ENCODE measurements around the gene MIDN.

Gene MIDN

DNA sequence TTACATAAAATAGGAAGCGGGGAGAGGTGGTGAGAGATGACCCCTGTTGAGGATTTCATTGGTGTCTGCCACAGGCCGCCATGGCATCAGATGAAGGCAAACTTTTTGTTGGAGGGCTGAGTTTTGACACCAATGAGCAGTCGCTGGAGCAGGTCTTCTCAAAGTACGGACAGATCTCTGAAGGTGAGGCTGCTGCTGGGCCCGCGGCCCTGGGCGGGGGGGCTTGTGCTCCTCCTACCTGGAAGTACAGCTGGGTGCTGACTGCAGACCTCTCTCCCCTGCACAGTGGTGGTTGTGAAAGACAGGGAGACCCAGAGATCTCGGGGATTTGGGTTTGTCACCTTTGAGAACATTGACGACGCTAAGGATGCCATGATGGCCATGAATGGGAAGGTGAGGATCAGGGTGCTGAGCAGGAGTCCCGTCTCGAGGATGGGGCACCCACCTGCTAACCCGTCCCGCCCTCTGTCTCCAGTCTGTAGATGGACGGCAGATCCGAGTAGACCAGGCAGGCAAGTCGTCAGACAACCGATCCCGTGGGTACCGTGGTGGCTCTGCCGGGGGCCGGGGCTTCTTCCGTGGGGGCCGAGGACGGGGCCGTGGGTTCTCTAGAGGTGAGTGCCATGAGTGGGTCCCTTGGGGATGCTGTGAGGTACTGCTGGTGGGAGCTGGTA lies 22.6 kb downstream of the MIDN start:
- no peak for DNase-seq (ENCODE audit: low read depth)

GRCh38 chr19:1271528-1272422 lies 23.4 kb downstream of the MIDN start:
- DNase-seq (ENCODE audit: low read depth) = no peak

DNA sequence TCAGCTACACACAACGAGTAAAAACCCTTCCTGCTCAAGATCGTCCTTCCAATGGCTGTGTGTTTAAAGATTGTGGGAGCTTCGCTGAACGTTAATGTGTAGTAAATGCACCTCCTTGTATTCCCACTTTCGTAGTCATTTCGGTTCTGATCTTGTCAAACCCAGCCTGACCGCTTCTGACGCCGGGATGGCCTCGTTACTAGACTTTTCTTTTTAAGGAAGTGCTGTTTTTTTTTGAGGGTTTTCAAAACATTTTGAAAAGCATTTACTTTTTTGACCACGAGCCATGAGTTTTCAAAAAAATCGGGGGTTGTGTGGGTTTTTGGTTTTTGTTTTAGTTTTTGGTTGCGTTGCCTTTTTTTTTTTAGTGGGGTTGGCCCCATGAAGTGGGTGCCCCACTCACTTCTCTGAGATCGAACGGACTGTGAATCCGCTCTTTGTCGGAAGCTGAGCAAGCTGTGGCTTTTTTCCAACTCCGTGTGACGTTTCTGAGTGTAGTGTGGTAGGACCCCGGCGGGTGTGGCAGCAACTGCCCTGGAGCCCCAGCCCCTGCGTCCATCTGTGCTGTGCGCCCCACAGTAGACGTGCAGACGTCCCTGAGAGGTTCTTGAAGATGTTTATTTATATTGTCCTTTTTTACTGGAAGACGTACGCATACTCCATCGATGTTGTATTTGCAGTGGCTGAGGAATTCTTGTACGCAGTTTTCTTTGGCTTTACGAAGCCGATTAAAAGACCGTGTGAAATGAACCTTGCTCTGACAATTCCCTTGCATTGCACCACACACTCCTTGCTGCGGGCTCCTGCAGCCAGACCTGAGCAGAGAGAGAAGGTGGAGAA lies 24.3 kb downstream of the MIDN start:
- DNase-seq (ENCODE audit: low read depth) = no peak

- no peak for DNase-seq (ENCODE audit: low read depth)
These were observed 25.1 kb downstream of the MIDN start for GRCh38 chr19:1273263-1274041.

DNA sequence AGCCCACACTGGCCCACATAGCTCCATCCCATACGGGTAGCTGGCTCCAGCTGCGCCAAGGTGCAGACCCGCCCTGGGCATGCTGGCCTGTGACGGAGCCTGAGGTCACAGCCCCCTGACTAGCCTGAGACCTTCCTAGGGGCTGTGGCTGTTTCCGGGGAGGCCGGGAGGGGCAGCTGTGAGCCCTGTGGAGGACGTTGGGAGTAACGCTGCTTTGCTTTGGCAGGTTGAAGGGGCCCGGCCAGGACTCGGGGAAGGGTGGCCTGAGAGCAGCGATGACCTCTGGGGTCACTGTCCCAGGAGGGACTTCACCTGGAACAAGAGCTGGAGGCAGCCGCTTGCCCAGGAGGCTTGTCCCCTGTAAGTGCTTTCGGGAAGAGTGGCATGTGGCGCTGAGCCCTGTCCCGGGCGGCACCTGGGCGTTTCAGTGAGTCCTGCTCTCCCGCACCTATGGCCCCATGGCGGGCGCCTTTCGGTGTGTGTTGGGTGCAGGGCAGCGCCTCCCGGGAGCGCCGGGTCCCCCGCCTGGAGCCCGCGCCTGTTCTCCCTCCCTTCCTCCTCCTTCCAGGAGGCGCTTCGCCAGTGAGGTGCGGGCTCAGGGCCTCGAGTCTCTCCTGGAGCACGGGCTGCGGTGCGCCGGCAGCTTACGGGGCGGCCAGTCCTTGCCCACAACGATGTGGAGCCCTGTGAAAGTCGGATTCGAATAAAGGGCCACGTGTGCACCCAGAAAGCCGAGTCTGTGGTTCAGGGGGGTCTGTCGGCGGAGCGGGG lies 25.9 kb downstream of the MIDN start:
- DNase-seq (ENCODE audit: low read depth) = no peak

DNA sequence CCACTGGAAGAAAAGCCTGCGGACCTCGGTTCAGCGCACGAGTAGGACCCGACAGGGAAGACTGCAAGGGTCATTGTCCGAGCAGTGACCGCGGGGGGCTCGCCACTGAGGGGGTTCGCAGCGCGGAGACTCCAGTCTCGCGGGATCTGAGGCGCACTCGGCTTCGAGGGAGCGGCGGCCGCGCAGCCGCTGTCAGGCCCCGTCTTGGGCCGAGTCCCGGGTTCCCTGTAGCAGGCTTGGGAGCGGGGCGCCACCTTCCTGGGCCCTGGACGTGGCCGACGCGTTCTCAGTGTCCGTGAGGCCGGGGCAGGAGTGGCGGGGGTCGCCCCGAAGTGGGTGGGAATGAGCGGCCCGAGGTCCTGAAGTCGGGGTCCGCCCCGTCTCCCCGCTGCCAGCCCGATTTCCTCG lies 26.5 kb downstream of the MIDN start:
- no peak for DNase-seq (ENCODE audit: low read depth)

GRCh38 chr19:1275260-1275975 lies 27.0 kb downstream of the MIDN start, which contains the start of gene FAM174C:
FAM174C (plus strand) TSS chr19:1275530; CDS start chr19:1275550, 20 bp downstream.
- DNase-seq (ENCODE audit: low read depth) = peak; percentile 94

DNA sequence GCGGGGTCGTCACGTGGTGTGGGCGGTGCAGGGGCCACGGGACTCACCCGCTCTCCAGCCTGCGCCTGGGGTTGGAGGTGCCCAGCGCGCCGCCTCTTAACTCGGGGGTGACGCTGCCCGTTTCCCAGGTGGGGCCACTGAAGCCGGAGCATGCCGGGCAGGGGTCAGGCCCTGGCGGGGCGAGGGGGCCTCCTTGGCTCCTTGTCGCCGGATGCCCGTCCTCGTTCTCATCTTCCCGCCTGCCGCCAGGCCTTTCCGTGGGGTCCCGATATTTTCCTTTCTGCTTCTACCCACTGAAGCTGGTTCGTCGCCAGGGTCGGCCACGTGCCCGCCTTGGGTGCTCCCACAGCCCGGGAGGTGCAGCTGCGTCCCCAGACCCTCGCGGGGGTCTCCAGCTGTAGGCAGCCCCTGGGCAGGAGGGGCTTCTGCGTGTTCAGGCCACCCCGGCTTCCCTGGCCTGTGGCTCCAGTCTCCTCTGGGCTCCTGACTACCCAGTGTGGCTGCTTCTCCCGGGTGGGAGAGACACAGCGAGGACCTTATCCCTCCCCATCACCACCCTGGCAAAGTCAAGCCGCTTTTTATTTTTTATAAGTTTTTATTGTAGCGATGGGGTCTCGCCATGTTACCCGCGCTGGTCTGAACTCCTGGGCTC lies 27.7 kb downstream of the MIDN start:
- DNase-seq (ENCODE audit: low read depth) = no peak

DNA sequence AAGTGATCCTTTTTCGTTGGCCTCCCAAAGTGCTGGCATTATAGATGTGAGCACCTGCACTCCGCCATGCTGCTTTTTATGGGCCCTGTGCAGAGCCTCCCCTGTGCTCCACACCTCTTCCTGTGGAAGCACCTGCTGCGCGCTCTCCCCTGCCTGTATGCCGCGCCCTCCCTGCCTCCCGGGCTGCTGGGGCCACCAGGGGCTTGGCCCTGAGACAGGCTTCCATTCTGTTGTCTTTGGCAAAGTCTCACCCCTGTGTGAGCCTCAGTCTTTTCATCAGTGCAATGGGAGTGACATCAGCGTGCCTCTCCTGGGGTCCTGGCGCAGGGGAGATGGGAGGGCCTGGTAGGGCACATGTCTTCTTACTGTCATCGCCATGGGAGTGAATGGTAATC lies 28.2 kb downstream of the MIDN start:
- DNase-seq (ENCODE audit: low read depth) = no peak

GRCh38 chr19:1277061-1277460 lies 28.7 kb downstream of the MIDN start:
- no peak for DNase-seq (ENCODE audit: low read depth)

- DNase-seq (ENCODE audit: low read depth) = no peak
These were observed 29.7 kb downstream of the MIDN start for GRCh38 chr19:1278074-1278473.

DNA sequence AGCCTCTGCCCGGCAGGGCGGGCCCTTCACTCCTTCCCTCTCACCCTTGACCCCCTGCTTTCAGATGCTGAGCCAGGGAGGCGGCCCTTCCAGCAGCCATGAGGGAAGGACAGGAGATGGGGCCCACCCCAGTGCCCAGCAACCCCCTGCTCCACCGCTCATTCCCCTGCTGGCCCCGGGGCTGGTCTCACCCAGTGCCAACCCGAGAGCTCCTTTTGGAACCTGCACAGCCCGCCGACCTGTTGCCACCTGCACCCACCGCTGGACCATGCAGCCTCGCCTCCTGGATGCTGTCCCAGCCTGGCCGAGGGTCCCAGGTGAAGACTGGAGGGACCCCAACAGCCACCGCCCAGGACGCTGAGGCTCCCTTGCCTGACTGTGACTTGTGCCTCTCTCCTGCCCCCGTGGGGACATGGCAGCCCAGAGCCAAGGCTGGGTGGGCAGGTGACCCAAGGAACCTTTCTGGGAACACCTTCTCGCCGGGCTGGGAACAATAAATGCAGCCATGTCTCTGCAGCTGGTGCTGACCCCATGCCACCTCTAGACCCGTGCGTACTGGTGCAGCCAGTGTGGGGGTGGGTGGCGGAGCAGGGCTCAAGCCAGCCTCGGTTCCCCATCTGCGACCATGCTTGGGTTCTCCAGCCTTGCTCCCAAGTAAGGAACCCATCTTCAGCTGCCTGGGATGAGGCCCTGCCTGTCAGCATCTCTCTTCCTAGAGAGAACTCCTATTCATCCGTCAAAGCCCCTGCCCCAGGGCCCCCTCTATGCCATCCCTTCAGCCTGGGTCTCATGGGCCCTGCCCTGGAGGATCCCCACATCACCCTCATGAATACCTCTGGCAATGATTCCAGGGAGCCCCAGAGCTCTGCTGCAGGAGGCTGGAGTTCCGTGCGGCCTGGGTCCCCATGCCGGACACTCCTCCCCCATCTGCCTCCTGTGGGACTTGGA lies 30.6 kb downstream of the MIDN start:
- DNase-seq (ENCODE audit: low read depth) = no peak

DNA sequence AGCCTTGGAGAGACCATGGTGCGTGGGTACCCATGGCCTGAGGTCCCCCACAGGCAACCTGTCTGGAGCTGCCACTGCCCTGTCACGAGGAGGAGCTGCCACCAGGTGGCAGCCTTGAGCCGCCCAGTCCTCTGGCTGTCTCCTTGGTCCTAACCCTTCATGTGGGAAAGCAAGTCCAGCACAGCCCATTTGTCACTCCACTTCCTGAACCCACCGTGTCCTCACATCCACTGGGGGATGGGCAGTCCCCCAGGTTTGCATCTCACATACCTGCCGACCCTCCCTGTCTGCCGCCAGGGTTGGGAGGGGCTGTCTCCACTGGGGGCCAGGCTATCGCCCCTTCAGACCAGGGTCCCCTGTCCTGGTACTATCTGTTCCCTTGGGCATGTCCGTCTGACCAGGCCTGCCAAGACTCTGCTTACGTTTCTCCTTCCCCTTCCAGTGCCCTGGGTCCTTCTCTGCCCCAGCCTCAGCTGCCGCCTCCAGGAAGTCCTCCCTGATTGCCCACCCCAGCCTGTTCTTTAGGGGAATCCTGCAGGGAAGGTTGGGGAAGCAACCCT lies 31.5 kb downstream of the MIDN start:
- DNase-seq (ENCODE audit: low read depth) = peak; percentile 65

GRCh38 chr19:1280636-1281568 lies 32.5 kb downstream of the MIDN start:
- DNase-seq (ENCODE audit: low read depth) = no peak

DNA sequence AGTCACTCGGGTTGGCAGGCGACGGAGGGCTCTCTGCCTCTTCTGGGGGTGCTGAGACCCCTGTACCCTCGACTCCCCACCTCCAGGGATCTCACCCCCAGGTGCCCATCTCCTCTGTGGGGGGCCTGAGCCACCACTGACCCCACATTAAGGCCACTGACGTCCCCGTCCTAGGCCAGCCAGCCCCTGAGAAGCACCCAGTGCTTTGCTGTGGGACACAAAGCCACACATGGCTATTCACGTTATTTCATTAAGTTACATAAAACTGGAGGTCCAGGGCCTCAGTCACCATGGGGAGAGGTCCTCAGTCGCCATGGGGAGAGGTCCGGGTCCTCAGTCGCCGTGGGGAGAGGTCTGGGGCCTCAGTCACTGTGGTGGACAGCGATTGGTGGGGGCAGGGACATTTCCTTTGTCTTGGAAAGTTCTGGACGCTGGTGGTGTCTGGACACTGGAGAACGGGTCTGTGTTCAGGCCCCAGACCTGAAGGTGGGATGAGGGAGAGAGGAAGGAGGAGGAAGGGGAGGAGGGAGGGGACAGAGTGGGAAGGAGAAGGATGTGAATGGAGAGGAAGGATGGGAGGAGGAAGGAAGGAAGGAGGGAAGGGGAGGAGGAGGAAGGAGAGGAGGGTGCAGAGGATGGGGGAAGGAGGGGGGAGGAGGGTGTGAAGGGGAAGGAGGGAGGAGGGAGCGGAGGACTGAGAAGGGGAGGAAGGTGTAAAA lies 33.3 kb downstream of the MIDN start:
- DNase-seq (ENCODE audit: low read depth) = no peak

GRCh38 chr19:1282588-1283206 lies 34.3 kb downstream of the MIDN start:
- no peak for DNase-seq (ENCODE audit: low read depth)

Measured in activated T-helper 1 cell treated with Interleukin-2 at 50 U/mL for 16 hours (primary cell).